H1 (cell line): ENCODE results near the gene RAB10. TPM values are rescaled to one million over a fixed set of nuclear protein-coding genes. Genes with fewer than 3 reads are reported as not detected.

Experiments used
- CTCF ChIA-PET: fragments of 300-600 bp; sonication (Branson Sonifier 250); formaldehyde crosslinking; loops from one replicate; lab custom pipeline; 2021; ENCODE audit not compliant: partially characterized antibody; lab: Charles Lee
- POLR2A ChIA-PET: fragments of 300-600 bp; sonication (Branson Sonifier 250); formaldehyde crosslinking; loops from one replicate; lab custom pipeline; 2021; ENCODE audit warnings: inconsistent platforms; ENCODE audit not compliant: partially characterized antibody; lab: Charles Lee
- DNase-seq, 2 experiments: peaks; one replicate each; pipeline versions ENCODE4 v3.0.0 to v3.0.0-alpha.2; 2010 to 2022; ENCODE audit warnings: low spot score in 2 of 2, low read depth in 1 of 2, mixed read lengths in 1 of 2
- FAIRE-seq: peaks from 2 replicates; lab custom pipeline; 2011; peaks lifted over from hg19 to GRCh38; lab: Jason Lieb, UNC
- H2AFZ ChIP-seq: 2 replicates; pipeline ENCODE4 v1.8.1; 2012; ENCODE audit warnings: low read length, inconsistent platforms
- H2AK5ac ChIP-seq: 2 replicates; pipeline ENCODE4 v1.6.1; 2013; ENCODE audit warnings: low read depth, low read length
- H2BK120ac ChIP-seq: replicated peaks from 2 replicates; pipeline ENCODE3; 2013; ENCODE audit warnings: low read depth, low read length, inconsistent platforms
- H2BK12ac ChIP-seq: 2 replicates; pipeline ENCODE4 v1.6.1; 2013; ENCODE audit warnings: low read depth, low read length
- H2BK15ac ChIP-seq: 2 replicates; pipeline ENCODE4 v1.6.1; 2013; ENCODE audit warnings: low read length
- H2BK20ac ChIP-seq: 2 replicates; pipeline ENCODE4 v1.6.1; 2013; ENCODE audit warnings: low read length
- H2BK5ac ChIP-seq: 2 replicates; pipeline ENCODE4 v1.6.1; 2013; ENCODE audit warnings: low read depth, low read length
- H3K14ac ChIP-seq: 2 replicates; pipeline ENCODE4 v1.6.1; 2013; ENCODE audit warnings: inconsistent platforms; ENCODE audit not compliant: insufficient read length
- H3K18ac ChIP-seq: 2 replicates; pipeline ENCODE4 v1.6.1; 2013; ENCODE audit warnings: low read length; ENCODE audit errors: extremely low read depth
- H3K23ac ChIP-seq: 2 replicates; pipeline ENCODE4 v1.6.1; 2013; ENCODE audit warnings: inconsistent platforms; ENCODE audit not compliant: insufficient read length
- H3K23me2 ChIP-seq: 2 replicates; pipeline ENCODE4 v1.6.1; 2013; ENCODE audit warnings: low read depth, low read length
- H3K27ac ChIP-seq: 2 replicates; pipeline ENCODE4 v1.6.1; 2011; ENCODE audit warnings: low read depth, low read length, inconsistent platforms
- H3K27me3 ChIP-seq, 4 experiments: replicated peaks in 1 of 4; 1 replicate in 1 of 4; 2 replicates in 3 of 4; pipeline versions ENCODE4 v1.6.1 to v1.8.1; 2011 to 2013; ENCODE audit warnings: low read length in 3 of 4, mild to moderate bottlenecking in 3 of 4, inconsistent platforms in 2 of 4, mixed read lengths in 2 of 4, moderate library complexity in 1 of 4; ENCODE audit not compliant: control insufficient read depth in 3 of 4, insufficient read depth in 3 of 4; ENCODE audit errors: extremely low read depth in 1 of 4
- H3K36me3 ChIP-seq, 4 experiments: 2 replicates each; pipeline versions ENCODE4 v1.6.1 to v1.8.1; 2011 to 2013; ENCODE audit warnings: mild to moderate bottlenecking in 4 of 4, low read length in 3 of 4, moderate library complexity in 2 of 4, control low read depth in 1 of 4, inconsistent platforms in 1 of 4; ENCODE audit not compliant: insufficient read depth in 4 of 4, control insufficient read depth in 2 of 4
- H3K4ac ChIP-seq: replicated peaks from 2 replicates; pipeline ENCODE3; 2013; ENCODE audit warnings: low read length, low read depth, mixed read lengths, inconsistent platforms; ENCODE audit not compliant: insufficient read length
- H3K4me1 ChIP-seq, 4 experiments: replicated peaks in 1 of 4; 1 replicate in 1 of 4; 2 replicates in 3 of 4; pipeline versions ENCODE4 v1.6.1 to v1.8.1; 2011 to 2013; ENCODE audit warnings: low read length in 3 of 4, inconsistent platforms in 2 of 4, mixed read lengths in 1 of 4; ENCODE audit not compliant: insufficient read depth in 4 of 4, control insufficient read depth in 3 of 4
- H3K4me2 ChIP-seq, 2 experiments: 2 replicates each; pipeline versions ENCODE4 v1.6.1 to v1.8.1; 2011 to 2013; ENCODE audit warnings: low read depth in 2 of 2, low read length in 2 of 2, control low read depth in 1 of 2, inconsistent platforms in 1 of 2, mild to moderate bottlenecking in 1 of 2; ENCODE audit not compliant: insufficient read depth in 1 of 2
- H3K4me3 ChIP-seq, 4 experiments: fragments of 200-600, 300-600 bp in 1 of 4; sonication (generic), shearing (Covaris generic), sonication (Bioruptor Twin) in 1 of 4; 2 replicates each; pipeline versions ENCODE4 v1.5.1 to v1.8.1; 2011 to 2016; ENCODE audit warnings: low read length in 4 of 4, low read depth in 3 of 4, control low read depth in 2 of 4, inconsistent platforms in 2 of 4, mild to moderate bottlenecking in 2 of 4, mixed read lengths in 1 of 4, moderate library complexity in 1 of 4; ENCODE audit not compliant: insufficient read depth in 2 of 4; ENCODE audit errors: extremely low read depth in 1 of 4
- H3K56ac ChIP-seq: replicated peaks from 2 replicates; pipeline ENCODE3; 2013; ENCODE audit warnings: low read depth, mild to moderate bottlenecking, mixed read lengths, low read length, inconsistent platforms; ENCODE audit not compliant: insufficient read length
- H3K79me1 ChIP-seq: 2 replicates; pipeline ENCODE4 v1.6.1; 2013; ENCODE audit warnings: low read depth, low read length, control low read depth
- H3K79me2 ChIP-seq, 2 experiments: 2 replicates each; pipeline versions ENCODE4 v1.6.1 to v1.8.1; 2012 to 2013; ENCODE audit warnings: low read length in 2 of 2, mild to moderate bottlenecking in 2 of 2, inconsistent platforms in 1 of 2; ENCODE audit not compliant: insufficient read depth in 2 of 2, control insufficient read depth in 1 of 2
- H3K9ac ChIP-seq, 4 experiments: replicated peaks in 1 of 4; 1 replicate in 1 of 4; 2 replicates in 3 of 4; pipeline versions ENCODE4 v1.6.1 to v1.8.1; 2011 to 2013; ENCODE audit warnings: low read depth in 3 of 4, low read length in 3 of 4, control low read depth in 2 of 4, mild to moderate bottlenecking in 2 of 4, moderate library complexity in 2 of 4, inconsistent platforms in 1 of 4; ENCODE audit errors: extremely low read depth in 1 of 4
- H3K9me3 ChIP-seq, 2 experiments: 2 replicates each; pipeline versions ENCODE4 v1.6.1 to v1.8.1; 2012 to 2013; ENCODE audit warnings: mild to moderate bottlenecking in 2 of 2, moderate library complexity in 2 of 2, control low read depth in 1 of 2, inconsistent platforms in 1 of 2, low read depth in 1 of 2, low read length in 1 of 2, mixed read lengths in 1 of 2; ENCODE audit not compliant: insufficient read depth in 2 of 2
- H4K20me1 ChIP-seq, 2 experiments: replicated peaks in 1 of 2; 2 replicates each; pipeline versions ENCODE3 to v1.8.1; 2011 to 2013; ENCODE audit warnings: inconsistent platforms in 2 of 2, low read length in 2 of 2, mild to moderate bottlenecking in 1 of 2; ENCODE audit not compliant: insufficient read depth in 2 of 2, control insufficient read depth in 1 of 2
- H4K5ac ChIP-seq: 2 replicates; pipeline ENCODE4 v1.6.1; 2013; ENCODE audit warnings: low read length, low read depth, mixed read lengths, inconsistent platforms; ENCODE audit not compliant: insufficient read length
- H4K8ac ChIP-seq: 2 replicates; pipeline ENCODE4 v1.8.0; 2013; ENCODE audit warnings: mild to moderate bottlenecking, moderate library complexity, low read length, inconsistent platforms; ENCODE audit not compliant: insufficient read depth; ENCODE audit errors: extremely low read depth
- H4K91ac ChIP-seq: replicated peaks from 2 replicates; pipeline ENCODE3; 2013; ENCODE audit warnings: low read length, mixed read lengths, inconsistent platforms; ENCODE audit not compliant: insufficient read length
- BCL11A ChIP-seq, 2 experiments: IDR thresholded peaks; one replicate each; pipeline ENCODE4 v1.6.1; 2011; ENCODE audit warnings: low read depth in 2 of 2, low read length in 2 of 2, mild to moderate bottlenecking in 2 of 2
- CTBP2 ChIP-seq: IDR thresholded peaks from 2 replicates; pipeline ENCODE4 v1.7.0; 2011; ENCODE audit warnings: borderline replicate concordance, mild to moderate bottlenecking, moderate library complexity, mixed read lengths, low read length; ENCODE audit not compliant: insufficient read depth, insufficient read length
- E2F6 ChIP-seq: IDR thresholded peaks from 2 replicates; pipeline ENCODE4 v1.6.1; 2012; ENCODE audit warnings: inconsistent platforms
- EZH2 ChIP-seq: fragments of 200-600 bp; sonication (generic); IDR thresholded peaks from 2 replicates; pipeline ENCODE4 v1.7.1; 2012; ENCODE audit warnings: low read depth, mild to moderate bottlenecking, moderate library complexity, low read length, inconsistent platforms; ENCODE audit not compliant: severe bottlenecking
- GABPA ChIP-seq: IDR thresholded peaks from 2 replicates; pipeline ENCODE4 v1.6.1; 2011; ENCODE audit warnings: mild to moderate bottlenecking, low read length, moderate library complexity, borderline replicate concordance; ENCODE audit not compliant: insufficient read depth
- HDAC2 ChIP-seq, 2 experiments: fragments of 300-600 bp in 1 of 2; sonication (generic) in 1 of 2; IDR thresholded peaks; 2 replicates each; pipeline ENCODE4 v1.6.1; 2011 to 2012; ENCODE audit warnings: low read depth in 2 of 2, low read length in 2 of 2, mild to moderate bottlenecking in 2 of 2, moderate library complexity in 2 of 2, borderline replicate concordance in 1 of 2, inconsistent platforms in 1 of 2
- HDAC6 ChIP-seq: IDR thresholded peaks from one replicate; pipeline ENCODE4 v1.7.1; 2012; ENCODE audit warnings: low read depth, mild to moderate bottlenecking, inconsistent platforms, low read length, moderate library complexity
- POLR2A ChIP-seq, 2 experiments: IDR thresholded peaks; 1 replicate in 1 of 2; 2 replicates in 1 of 2; pipeline ENCODE4 v1.6.1; 2011; ENCODE audit warnings: low read depth in 2 of 2, low read length in 2 of 2, mild to moderate bottlenecking in 2 of 2; ENCODE audit errors: control extremely low read depth in 1 of 2
- RBBP5 ChIP-seq: IDR thresholded peaks from 2 replicates; pipeline ENCODE4 v1.7.1; 2012; ENCODE audit warnings: low read depth, mild to moderate bottlenecking, inconsistent platforms, low read length, moderate library complexity, borderline replicate concordance
- SIRT6 ChIP-seq: IDR thresholded peaks from one replicate; pipeline ENCODE4 v1.7.1; 2012; ENCODE audit warnings: low read length, inconsistent platforms
- SP2 ChIP-seq: IDR thresholded peaks from 2 replicates; pipeline ENCODE4 v1.6.1; 2012; ENCODE audit warnings: mild to moderate bottlenecking, low read length, inconsistent platforms
- SP4 ChIP-seq: IDR thresholded peaks from 2 replicates; pipeline ENCODE4 v1.6.1; 2012; ENCODE audit warnings: low read length, inconsistent platforms
- TCF12 ChIP-seq: IDR thresholded peaks from 2 replicates; pipeline ENCODE4 v1.6.1; 2011; ENCODE audit warnings: low read depth, mild to moderate bottlenecking, low read length
- WGBS, 2 experiments: shearing (Covaris generic) in 1 of 2; methylation state at CpG; one replicate each; pipeline versions ENCODE4 v1.1.6 to v1.1.7; 2013 to 2015; ENCODE audit warnings: low lambda C conversion rate in 2 of 2, mixed read lengths in 2 of 2, inconsistent platforms in 1 of 2, low coverage in 1 of 2, missing lambda C conversion rate in 1 of 2; ENCODE audit not compliant: insufficient replicate concordance in 2 of 2, insufficient coverage in 1 of 2, insufficient read length in 1 of 2; ENCODE audit errors: extremely low coverage in 1 of 2, missing lambda C conversion rate in 1 of 2; 5-methylcytosine and 5-hydroxymethylcytosine counted together
- polyA plus RNA-seq, 7 experiments: library from polyadenylated mRNA; depleted of rRNA in 3 of 7; stranded (reverse) in 5 of 7; unstranded in 2 of 7; fragments of >200 nt in 5 of 7; fragments of 200-250 nt in 2 of 7; gene quantifications; 1 replicate in 5 of 7; 2 replicates in 1 of 7; 4 replicates in 1 of 7; pipeline versions ENCODE4 v1.2.1 to v1.2.3, GENCODE V29; 2011 to 2013; ENCODE audit warnings: missing spikeins in 2 of 7, mixed read lengths in 2 of 7
- total RNA-seq: library from RNA; stranded (reverse); fragmentation: NEBNext Ultra II Directional; extraction: Animal tissue kit (Norgen Biotek cat#: 25700); gene quantifications from 2 replicates; pipeline ENCODE4 v1.2.1, GENCODE V29; 2021

The RAB10 gene
- total and polyA plus RNA-seq, 2 of the 8 experiments (the other 6 are each of a cell fraction or from before 2014, with no cell fraction given): 42.6 to 136 TPM

GRCh38 chr2:26074676-26075075, 40.8 kb downstream of the RAB10 start:
- Histone ChIP-seq H3K18ac (no peak overlapping the region), H2BK120ac (no peak overlapping the region), H3K14ac (no peak overlapping the region), H3K4ac (no peak overlapping the region), H3K23ac (no peak overlapping the region), H3K36me3 (no peaks in the 10 kb centered on the region; a peak in 1 of 8 replicates), H4K5ac (no peak overlapping the region), H3K79me2 (peaks cover 0 to 98% of the 10 kb centered on the region in 2 experiments), H3K9me3 (no peaks in the 10 kb centered on the region), H3K79me1 (no peaks in the 10 kb centered on the region; the same call in 1 of the 2 replicates), H2BK12ac (no peak overlapping the region), H3K4me2 (no peak overlapping the region), H4K91ac (no peak overlapping the region), H3K23me2 (no peaks in the 10 kb centered on the region; the same call in 1 of the 2 replicates), H2BK5ac (no peak overlapping the region), H3K56ac (no peak overlapping the region), H3K27ac (no peak overlapping the region), H2BK15ac (no peak overlapping the region), H2BK20ac (no peak overlapping the region), H4K20me1 (peaks cover 12 to 14% of the 10 kb centered on the region in 2 experiments), H2AFZ (no peak overlapping the region), H4K8ac (no peak overlapping the region), H2AK5ac (no peak overlapping the region), H3K4me1 (peaks cover 0 to 11% (median 2%) of the 10 kb centered on the region in 4 experiments; a peak in 5 of 7 replicates), H3K9ac (no peak overlapping the region), H3K4me3 (no peak overlapping the region), H3K27me3 (no peaks in the 10 kb centered on the region)
- WGBS, 2 experiments: 90% methylated on average over 8 of the region's 8 CpGs; no CpG with 5 or more reads in 1 of the 2 experiments
- DNase-seq (no peak), FAIRE-seq (no peak)
- CTCF ChIA-PET: interaction anchor here (1.2 to 3.8 kb wide), 3 partner anchors 9 to 40 kb away, joined by 4 to 15 read pairs (median 5); no protein-coding TSS in a partner anchor
- POLR2A ChIA-PET: interaction anchor here (1.0 to 6.3 kb wide), 6 partner anchors 10 to 62 kb away, joined by 3 to 44 read pairs (median 6); partner anchors contain the start of gene RAB10
- TF ChIP-seq E2F6: no peak
- TF ChIP-seq HDAC6: no peak
- no peak for TF ChIP-seq CTBP2
- no peak for TF ChIP-seq BCL11A (IDR thresholded peaks at IDR 0.05; ENCODE audit: low read depth in 2 of 2, low read length in 2 of 2)
- no peak for TF ChIP-seq EZH2
- no peak for TF ChIP-seq HDAC2 (IDR thresholded peaks at IDR 0.05; ENCODE audit: borderline replicate concordance in 1 of 2, low read depth in 2 of 2, low read length in 2 of 2)
- no peak for TF ChIP-seq SIRT6
- no peak for TF ChIP-seq RBBP5
- no peak for TF ChIP-seq SP2
- no peak for TF ChIP-seq SP4
- TF ChIP-seq POLR2A (IDR thresholded peaks at IDR 0.05; ENCODE audit: control extremely low read depth in 1 of 2, low read depth in 2 of 2, low read length in 2 of 2): no peak
- no peak for TF ChIP-seq GABPA
- TF ChIP-seq TCF12: no peak
